Measurements from ENCODE around the gene TBCCD1.
"Not testable (repeated sequence)": the region's sequence is repeated elsewhere in the genome, so short reads cannot be mapped to it uniquely, and the experiment has no call there.

Gene TBCCD1

DNA sequence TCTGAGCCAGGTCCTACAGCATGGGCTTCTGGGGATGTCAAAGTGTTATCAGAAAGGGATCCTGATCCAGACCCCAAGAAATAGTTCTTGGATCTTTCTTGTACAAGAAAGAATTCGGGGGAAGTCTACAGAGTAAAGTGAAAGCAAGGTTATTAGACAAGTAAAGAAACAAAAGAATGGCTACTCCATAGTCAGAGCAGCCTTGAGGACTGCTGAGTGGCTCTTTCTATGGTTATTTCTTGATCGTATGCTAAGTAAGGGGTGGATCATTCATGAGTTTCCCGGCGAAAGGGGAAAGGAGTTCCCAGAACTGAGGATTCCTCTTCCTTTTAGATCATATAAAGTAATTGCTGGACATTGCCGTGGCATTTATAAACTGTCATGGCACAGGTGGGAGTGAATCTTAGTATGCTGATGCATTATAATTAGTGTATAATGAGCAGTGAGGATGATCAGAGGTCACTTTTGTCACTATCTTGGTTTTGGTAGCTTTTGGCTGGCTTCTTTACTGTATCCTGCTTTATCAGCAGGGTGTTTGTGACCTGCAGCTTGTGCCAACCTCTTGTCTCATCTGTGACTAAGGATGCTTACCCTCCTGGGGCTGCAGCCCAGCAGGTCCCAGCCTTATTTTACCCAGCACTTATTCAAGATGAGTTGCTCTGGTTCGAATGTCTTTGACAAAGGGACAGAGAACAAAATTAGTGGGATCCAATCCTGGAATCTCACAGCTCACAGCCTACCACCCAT, 64.0 kb downstream of the TBCCD1 start:
- H3K4me2 ChIP-seq: no peak overlapping the region
- H3K79me2 ChIP-seq (ENCODE audit: insufficient read depth, low read depth): no peaks in the 10 kb centered on the region
- TF ChIP-seq, protein P1, sequence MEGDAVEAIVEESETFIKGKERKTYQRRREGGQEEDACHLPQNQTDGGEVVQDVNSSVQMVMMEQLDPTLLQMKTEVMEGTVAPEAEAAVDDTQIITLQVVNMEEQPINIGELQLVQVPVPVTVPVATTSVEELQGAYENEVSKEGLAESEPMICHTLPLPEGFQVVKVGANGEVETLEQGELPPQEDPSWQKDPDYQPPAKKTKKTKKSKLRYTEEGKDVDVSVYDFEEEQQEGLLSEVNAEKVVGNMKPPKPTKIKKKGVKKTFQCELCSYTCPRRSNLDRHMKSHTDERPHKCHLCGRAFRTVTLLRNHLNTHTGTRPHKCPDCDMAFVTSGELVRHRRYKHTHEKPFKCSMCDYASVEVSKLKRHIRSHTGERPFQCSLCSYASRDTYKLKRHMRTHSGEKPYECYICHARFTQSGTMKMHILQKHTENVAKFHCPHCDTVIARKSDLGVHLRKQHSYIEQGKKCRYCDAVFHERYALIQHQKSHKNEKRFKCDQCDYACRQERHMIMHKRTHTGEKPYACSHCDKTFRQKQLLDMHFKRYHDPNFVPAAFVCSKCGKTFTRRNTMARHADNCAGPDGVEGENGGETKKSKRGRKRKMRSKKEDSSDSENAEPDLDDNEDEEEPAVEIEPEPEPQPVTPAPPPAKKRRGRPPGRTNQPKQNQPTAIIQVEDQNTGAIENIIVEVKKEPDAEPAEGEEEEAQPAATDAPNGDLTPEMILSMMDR (conservative IDR thresholded peaks at IDR 0.05; ENCODE audit: low read depth, low read length): no peak
- no peaks in the 10 kb centered on the region for H3K36me3 ChIP-seq (ENCODE audit: insufficient read depth)
- no peak overlapping the region for H3K4me3 ChIP-seq (IDR thresholded peaks at IDR 0.05; ENCODE audit: insufficient read depth, low read depth, low read length)
- H3K27me3 ChIP-seq (ENCODE audit: insufficient read depth, low read depth): no peaks in the 10 kb centered on the region
- no peaks in the 10 kb centered on the region for H4K20me1 ChIP-seq (ENCODE audit: insufficient read depth)
- no peak overlapping the region for H3K9ac ChIP-seq
- no peak overlapping the region for H3K27ac ChIP-seq
- no peak overlapping the region for H2AFZ ChIP-seq (ENCODE audit: low read depth)
- no peaks in the 10 kb centered on the region for H3K4me1 ChIP-seq (ENCODE audit: low read depth, poor library complexity, severe bottlenecking)

DNA sequence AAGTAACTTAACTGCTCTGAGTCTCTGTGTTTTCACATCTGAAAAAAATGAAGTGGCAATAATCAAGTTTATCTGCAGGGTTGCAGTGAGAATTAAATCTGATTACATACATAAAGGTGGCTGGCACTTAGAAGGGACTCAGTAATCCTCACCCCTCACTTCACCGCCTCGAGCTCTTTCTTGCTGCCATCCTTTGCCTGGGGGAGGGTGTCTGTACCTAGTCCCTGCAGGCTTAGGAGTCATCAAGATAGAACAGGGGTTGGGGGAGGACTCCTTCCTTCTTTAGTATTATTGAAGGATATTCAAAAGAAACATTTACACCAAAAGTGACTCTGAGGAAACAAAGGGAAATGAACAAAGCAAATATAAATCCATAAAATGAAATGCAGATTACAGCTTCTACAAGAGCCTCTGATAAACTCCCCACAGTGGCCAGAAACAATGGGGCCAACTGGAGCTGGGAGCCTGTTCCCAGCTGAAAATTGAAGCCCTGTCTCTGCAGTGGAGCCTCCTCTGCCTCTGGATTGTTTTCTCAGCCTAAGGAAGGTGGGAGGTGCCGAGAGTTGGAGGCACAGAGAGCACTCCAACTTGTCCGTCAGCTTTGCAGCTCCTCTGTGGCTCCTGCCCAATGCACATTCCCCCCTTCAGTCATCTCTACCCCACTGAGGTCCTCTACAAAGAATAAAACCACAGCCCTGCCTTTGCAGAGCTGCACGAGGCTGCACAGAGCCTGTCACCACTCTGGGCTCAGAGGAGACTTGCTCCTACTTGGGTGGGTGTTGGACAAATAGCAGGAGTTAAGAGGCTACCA, 64.8 kb downstream of the TBCCD1 start:
- Histone ChIP-seq H2AFZ (ENCODE audit: low read depth) (no peak overlapping the region), H3K27ac (no peak overlapping the region), H3K9ac (no peak overlapping the region), H3K4me2 (no peak overlapping the region), H3K36me3 (ENCODE audit: insufficient read depth) (no peaks in the 10 kb centered on the region), H3K79me2 (ENCODE audit: insufficient read depth, low read depth) (no peaks in the 10 kb centered on the region), H3K27me3 (ENCODE audit: insufficient read depth, low read depth) (no peaks in the 10 kb centered on the region), H3K4me3 (IDR thresholded peaks at IDR 0.05; ENCODE audit: insufficient read depth, low read depth, low read length) (no peak overlapping the region), H3K4me1 (ENCODE audit: low read depth, poor library complexity, severe bottlenecking) (no peaks in the 10 kb centered on the region), H4K20me1 (ENCODE audit: insufficient read depth) (no peaks in the 10 kb centered on the region)
- TF ChIP-seq, protein P1 (conservative IDR thresholded peaks at IDR 0.05; ENCODE audit: low read depth, low read length): no peak

DNA sequence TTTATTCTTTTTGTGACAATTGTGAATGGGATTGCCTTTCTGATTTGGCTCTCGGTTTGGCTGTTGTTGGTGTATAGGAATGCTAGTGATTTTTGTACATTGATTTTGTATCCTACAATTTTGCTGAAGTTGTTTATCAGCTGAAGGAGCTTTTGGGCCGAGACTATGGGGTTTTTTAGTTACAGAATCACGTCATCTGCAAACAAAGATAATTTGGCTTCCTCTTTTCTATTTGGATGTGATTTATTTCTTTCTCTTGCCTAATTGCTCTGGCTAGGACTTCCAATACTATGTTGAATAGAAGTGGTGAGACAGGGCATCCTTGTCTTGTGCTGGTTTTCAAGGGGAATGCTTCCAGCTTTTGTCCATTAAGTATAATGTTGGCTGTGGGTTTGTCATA, 67.2 kb downstream of the TBCCD1 start:
- H3K4me2 ChIP-seq; H3K79me2 ChIP-seq (ENCODE audit: insufficient read depth, low read depth); H3K36me3 ChIP-seq (ENCODE audit: insufficient read depth); H3K9ac ChIP-seq; H3K4me3 ChIP-seq (IDR thresholded peaks at IDR 0.05; ENCODE audit: insufficient read depth, low read depth, low read length); H2AFZ ChIP-seq (ENCODE audit: low read depth); H3K27ac ChIP-seq; H3K4me1 ChIP-seq (ENCODE audit: low read depth, poor library complexity, severe bottlenecking); H4K20me1 ChIP-seq (ENCODE audit: insufficient read depth); H3K27me3 ChIP-seq (ENCODE audit: insufficient read depth, low read depth): not testable (repeated sequence)

DNA sequence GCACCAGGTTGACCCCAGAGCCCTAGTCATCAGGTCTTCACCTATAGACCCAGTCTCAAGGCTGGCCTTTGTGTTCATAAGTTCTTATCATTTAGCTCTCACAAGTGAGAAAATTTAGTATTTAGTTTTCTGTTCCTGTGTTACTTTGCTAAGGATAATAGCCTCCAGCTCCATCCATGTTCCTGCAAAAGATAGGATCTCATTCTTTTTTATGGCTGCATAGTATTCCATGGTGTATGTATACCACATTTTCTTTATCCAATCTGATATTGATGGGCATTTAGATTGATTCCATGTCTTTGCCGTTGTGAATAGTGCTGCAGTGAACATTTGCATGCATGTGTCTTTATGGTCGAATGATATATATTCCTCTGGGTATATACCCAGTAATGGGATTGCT, 69.1 kb downstream of the TBCCD1 start:
- not testable (repeated sequence) for H3K4me2 ChIP-seq; H3K4me3 ChIP-seq (IDR thresholded peaks at IDR 0.05; ENCODE audit: insufficient read depth, low read depth, low read length); H3K36me3 ChIP-seq (ENCODE audit: insufficient read depth); H3K27ac ChIP-seq; H3K4me1 ChIP-seq (ENCODE audit: low read depth, poor library complexity, severe bottlenecking); H3K9ac ChIP-seq; H2AFZ ChIP-seq (ENCODE audit: low read depth); H4K20me1 ChIP-seq (ENCODE audit: insufficient read depth); H3K27me3 ChIP-seq (ENCODE audit: insufficient read depth, low read depth); H3K79me2 ChIP-seq (ENCODE audit: insufficient read depth, low read depth)

DNA sequence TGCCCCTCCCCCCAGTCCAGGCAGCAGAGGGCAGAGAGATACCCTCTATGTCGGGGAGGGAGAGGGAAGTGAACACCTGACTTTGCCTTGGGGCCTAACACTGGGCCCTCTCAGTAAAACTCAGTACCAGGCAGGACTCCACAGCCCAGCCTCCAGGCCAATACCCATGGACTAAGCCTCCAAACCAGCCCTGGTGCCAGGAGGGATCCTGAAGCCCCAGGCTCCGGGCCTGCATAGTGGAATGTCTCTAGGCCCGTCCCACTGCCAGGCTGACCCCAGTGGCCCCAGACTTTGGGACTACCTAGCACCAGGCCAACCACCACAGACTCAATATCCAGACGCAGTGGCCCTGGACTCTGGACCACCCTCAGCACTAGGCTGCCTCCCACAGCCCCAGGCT, 69.5 kb downstream of the TBCCD1 start:
- H3K4me1 ChIP-seq (ENCODE audit: low read depth, poor library complexity, severe bottlenecking): no peaks in the 10 kb centered on the region
- TF ChIP-seq, protein P1 (conservative IDR thresholded peaks at IDR 0.05; ENCODE audit: low read depth, low read length): no peak
- no peaks in the 10 kb centered on the region for H3K36me3 ChIP-seq (ENCODE audit: insufficient read depth)
- H2AFZ ChIP-seq (ENCODE audit: low read depth): no peak overlapping the region
- H4K20me1 ChIP-seq (ENCODE audit: insufficient read depth): no peaks in the 10 kb centered on the region
- H3K27ac ChIP-seq: no peak overlapping the region
- no peak overlapping the region for H3K9ac ChIP-seq
- no peaks in the 10 kb centered on the region for H3K79me2 ChIP-seq (ENCODE audit: insufficient read depth, low read depth)
- no peaks in the 10 kb centered on the region for H3K27me3 ChIP-seq (ENCODE audit: insufficient read depth, low read depth)
- H3K4me2 ChIP-seq: no peak overlapping the region
- H3K4me3 ChIP-seq (IDR thresholded peaks at IDR 0.05; ENCODE audit: insufficient read depth, low read depth, low read length): no peak overlapping the region

All from KMS-11 (cell line).